Activated T-cell treated with anti-CD3 and anti-CD28 coated beads, Interleukin-2, amount 50 U/mL, for 72 hours (primary cell): ENCODE results near the gene ABCD1. TPM values are rescaled to one million over a fixed set of nuclear protein-coding genes. Genes with fewer than 3 reads are reported as not detected.
A peak's percentile ranks its signal among the peaks of the same experiment; 100 is the strongest.

Source experiments
- ATAC-seq, 2 donors: fragments of 150-1000 bp; cut with Tn5 transposase; replicated peaks in 1 of 2; 2 replicates each; pipeline ENCODE4 v1.10.0; 2021; ENCODE audit warnings: moderate library complexity in 2 of 2, mild to moderate bottlenecking in 1 of 2
- DNase-seq, 2 donors: peaks; one replicate each; pipeline ENCODE4 v3.0.0; 2021 to 2022; ENCODE audit warnings: mixed read lengths in 1 of 2
- H3K27ac Mint-ChIP-seq: one replicate; pipeline ENCODE4 v1.8.0; 2022; ENCODE audit warnings: mild to moderate bottlenecking, moderate library complexity, mixed read lengths
- H3K27me3 Mint-ChIP-seq: one replicate; pipeline ENCODE4 v1.8.0; 2022; ENCODE audit warnings: low read depth, mixed read lengths
- H3K36me3 Mint-ChIP-seq, 2 donors: one replicate each; pipeline ENCODE4 v1.8.0; 2022; ENCODE audit warnings: mixed read lengths in 2 of 2, mild to moderate bottlenecking in 1 of 2; ENCODE audit not compliant: insufficient read depth in 2 of 2
- H3K4me1 Mint-ChIP-seq: one replicate; pipeline ENCODE4 v1.8.0; 2022; ENCODE audit warnings: low read depth, mixed read lengths
- H3K4me3 Mint-ChIP-seq, 2 donors: one replicate each; pipeline ENCODE4 v1.8.0; 2022; ENCODE audit warnings: mild to moderate bottlenecking in 2 of 2, mixed read lengths in 2 of 2, moderate library complexity in 2 of 2
- H3K9me3 Mint-ChIP-seq, 2 donors: one replicate each; pipeline ENCODE4 v1.8.0; 2022; ENCODE audit warnings: mixed read lengths in 2 of 2
- total RNA-seq, 2 donors: library from RNA; stranded (reverse); gene quantifications; one replicate each; pipeline ENCODE4 v1.2.3, GENCODE V29; 2022

The ABCD1 gene
- total RNA-seq, 2 donors from 2014 or later = 8.0 to 8.3 TPM

DNA sequence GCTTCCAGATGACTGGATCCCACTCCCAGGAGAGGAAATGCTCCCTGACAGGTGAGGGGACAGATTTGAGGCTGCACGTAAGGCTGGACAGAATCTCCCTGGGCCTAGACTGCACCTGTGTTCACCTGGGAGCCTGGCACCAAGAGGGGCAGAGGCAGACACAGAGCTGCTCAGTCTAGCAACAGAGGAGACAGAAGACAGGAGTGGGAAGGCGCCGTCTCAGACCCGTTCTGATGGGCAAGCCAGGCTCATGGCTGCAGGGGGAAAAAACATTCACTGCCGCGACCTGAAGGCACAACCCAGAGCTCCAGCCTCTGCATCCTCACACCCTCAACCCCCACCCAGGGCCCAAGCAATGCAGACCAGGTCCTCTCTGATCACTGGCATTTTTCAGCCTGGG is 17.2 kb upstream of the ABCD1 start:
- Mint-ChIP-seq H3K27ac (no peak overlapping the region), H3K36me3 (peaks cover 0 to 5% of the 10 kb centered on the region in 2 donors), H3K4me1 (peaks cover 4% of the 10 kb centered on the region), H3K4me3 (no peak overlapping the region), H3K27me3 (peaks cover 9% of the 10 kb centered on the region), H3K9me3 (no peaks in the 10 kb centered on the region)
- no peak for DNase-seq
- no peak for ATAC-seq

DNA sequence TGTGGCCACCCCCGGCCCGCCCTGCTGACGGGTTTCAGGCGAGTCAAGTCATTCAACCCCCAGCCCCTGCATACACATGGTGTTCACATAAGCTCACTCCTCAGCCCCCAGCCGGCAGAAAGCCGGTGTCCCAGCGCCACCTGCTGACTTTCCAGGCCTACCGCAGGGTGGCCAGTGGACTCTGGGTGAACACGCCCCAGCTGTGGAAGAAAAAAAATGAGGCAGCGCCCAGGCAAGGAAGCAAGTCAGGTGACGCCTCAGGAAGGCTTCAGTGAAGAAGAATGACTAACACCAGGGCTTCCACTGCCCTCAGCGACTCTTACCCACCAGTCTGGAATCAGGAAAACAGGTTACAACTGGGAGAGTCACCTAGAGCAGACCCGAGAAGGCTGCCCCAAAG is 16.2 kb upstream of the ABCD1 start:
- DNase-seq (peak; percentile 45 to 46), ATAC-seq (peak; percentile 65 to 69)
- no peak overlapping the region for H3K4me3 Mint-ChIP-seq
- no peak overlapping the region for H3K27ac Mint-ChIP-seq
- peaks cover 4% of the 10 kb centered on the region for H3K4me1 Mint-ChIP-seq
- peaks cover under 1 to 5% of the 10 kb centered on the region in 2 donors for H3K36me3 Mint-ChIP-seq
- peaks cover 13% of the 10 kb centered on the region for H3K27me3 Mint-ChIP-seq
- H3K9me3 Mint-ChIP-seq = no peaks in the 10 kb centered on the region

GRCh38 chrX:153709726-153710674 is 14.7 kb upstream of the ABCD1 start:
- no peak for DNase-seq
- H3K27ac Mint-ChIP-seq = no peak overlapping the region
- H3K36me3 Mint-ChIP-seq = peaks cover 3 to 5% of the 10 kb centered on the region in 2 donors
- H3K9me3 Mint-ChIP-seq = no peaks in the 10 kb centered on the region
- no peak overlapping the region for H3K4me3 Mint-ChIP-seq
- H3K27me3 Mint-ChIP-seq = peaks cover 15% of the 10 kb centered on the region
- peaks cover 4% of the 10 kb centered on the region for H3K4me1 Mint-ChIP-seq
- no peak for ATAC-seq

- no peak for ATAC-seq
- DNase-seq = no peak
- H3K4me1 Mint-ChIP-seq = peaks cover under 1% of the 10 kb centered on the region
- peaks cover 12% of the 10 kb centered on the region for H3K27me3 Mint-ChIP-seq
- peak overlapping the region; percentile 15 for H3K27ac Mint-ChIP-seq
- no peaks in the 10 kb centered on the region for H3K9me3 Mint-ChIP-seq
- H3K36me3 Mint-ChIP-seq = peaks cover 3 to 15% of the 10 kb centered on the region in 2 donors
- no peak overlapping the region for H3K4me3 Mint-ChIP-seq
Observed at GRCh38 chrX:153714256-153714655, 10.4 kb upstream of the ABCD1 start.

DNA sequence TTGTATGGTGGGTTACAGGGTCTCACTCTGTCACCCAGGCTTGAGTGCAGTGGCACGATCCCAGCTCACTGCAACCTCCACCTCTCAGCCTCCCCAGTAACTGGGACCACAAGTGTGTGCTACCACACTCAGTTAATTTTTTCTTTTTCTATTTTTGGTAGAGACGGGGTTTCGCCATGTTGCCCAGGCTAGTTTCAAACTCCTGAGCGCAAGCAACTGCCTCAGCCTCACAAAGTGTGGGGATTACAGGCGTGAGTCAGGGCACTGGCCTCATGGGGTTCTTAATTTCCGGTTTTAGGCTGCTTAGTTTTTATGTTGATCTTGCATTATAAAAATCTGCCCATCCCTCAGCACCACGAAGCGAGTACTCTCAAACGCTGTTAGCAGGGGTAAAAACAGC is 7.2 kb upstream of the ABCD1 start:
- ATAC-seq (no peak), DNase-seq (no peak)
- Mint-ChIP-seq H3K36me3 (peaks cover 3 to 10% of the 10 kb centered on the region in 2 donors), H3K27me3 (peaks cover 12% of the 10 kb centered on the region), H3K4me3 (no peak overlapping the region), H3K4me1 (peaks cover 11% of the 10 kb centered on the region), H3K9me3 (no peaks in the 10 kb centered on the region), H3K27ac (no peak overlapping the region)

DNA sequence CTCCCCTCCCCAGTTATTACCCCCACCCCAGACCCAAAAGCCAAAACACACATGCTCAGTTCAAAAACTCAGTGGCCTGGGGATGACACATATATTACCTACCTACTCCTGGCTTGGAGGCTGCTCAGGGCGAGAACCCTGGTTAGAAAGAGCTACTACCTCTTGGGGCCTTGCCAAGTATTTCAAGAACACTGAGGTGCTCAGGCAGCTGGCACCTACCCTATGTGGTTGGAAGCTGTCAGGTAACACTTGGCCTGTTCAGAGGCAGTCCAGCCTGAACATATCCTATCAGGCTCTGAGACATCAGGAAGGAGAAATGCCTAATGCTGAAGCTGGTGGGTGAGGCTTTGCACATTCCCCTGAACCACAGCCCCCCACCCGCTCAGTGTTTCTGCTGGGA is 5.4 kb upstream of the ABCD1 start:
- ATAC-seq (no peak), DNase-seq (no peak)
- no peak overlapping the region for H3K27ac Mint-ChIP-seq
- no peak overlapping the region for H3K4me3 Mint-ChIP-seq
- no peaks in the 10 kb centered on the region for H3K9me3 Mint-ChIP-seq
- peaks cover 16% of the 10 kb centered on the region for H3K4me1 Mint-ChIP-seq
- peaks cover 0 to 12% of the 10 kb centered on the region in 2 donors for H3K36me3 Mint-ChIP-seq
- peaks cover 6% of the 10 kb centered on the region for H3K27me3 Mint-ChIP-seq

DNA sequence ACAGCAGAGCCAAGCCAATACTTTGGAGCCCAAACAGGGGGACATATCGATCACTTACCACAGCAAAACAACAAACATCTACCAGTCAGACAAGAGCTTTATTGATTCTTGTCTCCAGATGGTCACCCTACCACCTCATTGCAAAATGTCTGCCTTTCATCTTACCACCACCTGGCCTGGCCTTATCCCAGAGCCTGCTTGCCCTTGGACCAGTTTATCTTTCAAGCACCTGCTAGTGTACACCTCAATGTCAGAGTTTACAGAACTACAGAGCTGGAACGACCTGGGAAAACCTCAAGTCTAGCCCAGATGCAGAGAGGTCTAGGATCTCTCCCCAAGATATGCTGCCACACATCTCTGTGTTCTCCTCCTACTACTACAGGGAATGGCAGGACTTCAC is 5.0 kb upstream of the ABCD1 start:
- Mint-ChIP-seq H3K27me3 (peaks cover 6% of the 10 kb centered on the region), H3K27ac (no peak overlapping the region)
- no peak for ATAC-seq

DNA sequence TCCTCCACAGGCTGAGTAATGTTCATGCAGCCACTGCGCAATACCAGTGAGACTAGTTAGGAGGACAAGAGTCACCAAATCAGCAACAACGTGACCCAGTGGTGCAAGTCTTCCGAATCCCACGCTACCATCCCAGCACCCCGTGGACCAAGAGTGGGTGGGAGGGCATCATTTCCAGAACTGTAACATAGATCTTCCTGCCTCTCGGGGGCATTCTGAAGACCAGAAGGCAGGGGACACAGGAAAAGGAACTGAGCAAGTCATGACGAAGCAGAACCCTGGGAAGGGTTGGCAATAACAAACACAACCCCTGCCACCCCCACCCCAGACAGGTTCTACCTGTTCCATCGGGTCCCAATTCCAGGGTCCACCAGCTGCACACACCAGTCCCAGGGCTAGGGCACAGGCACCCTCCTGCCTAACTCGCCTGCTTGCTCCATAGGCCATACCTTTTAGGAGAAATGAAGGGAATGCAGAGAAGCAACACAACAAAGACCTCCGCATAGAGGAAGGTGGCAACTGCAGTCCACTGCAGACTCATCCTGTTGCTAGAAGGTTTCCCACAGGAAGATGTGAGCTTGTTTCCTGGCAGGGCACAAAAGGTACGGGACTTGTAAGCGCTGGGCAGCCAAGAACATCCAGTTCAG is 1.8 kb upstream of the ABCD1 start:
- H3K27ac Mint-ChIP-seq = peak overlapping the region; percentile 74
- H3K27me3 Mint-ChIP-seq = peaks cover 6% of the 10 kb centered on the region
- peak overlapping the region; percentile 88 to 89 for H3K4me3 Mint-ChIP-seq
- H3K36me3 Mint-ChIP-seq = peaks cover 0 to 7% of the 10 kb centered on the region in 2 donors
- DNase-seq = no peak
- ATAC-seq = no peak
- peaks cover 23% of the 10 kb centered on the region for H3K4me1 Mint-ChIP-seq
- no peaks in the 10 kb centered on the region for H3K9me3 Mint-ChIP-seq

More for the DNA sequence above, 5.0 kb upstream of the ABCD1 start:
- Mint-ChIP-seq H3K36me3 (peaks cover 0 to 12% of the 10 kb centered on the region in 2 donors), H3K4me3 (no peak overlapping the region), H3K4me1 (peaks cover 16% of the 10 kb centered on the region), H3K9me3 (no peaks in the 10 kb centered on the region)
- DNase-seq = no peak

- Mint-ChIP-seq H3K27ac (peak overlapping the region; percentile 72), H3K4me3 (peak overlapping the region; percentile 88 to 89), H3K4me1 (peaks cover 23% of the 10 kb centered on the region), H3K9me3 (no peaks in the 10 kb centered on the region), H3K36me3 (peaks cover 0 to 6% of the 10 kb centered on the region in 2 donors), H3K27me3 (peaks cover 5% of the 10 kb centered on the region)
- DNase-seq (peak; percentile 66 to 69), ATAC-seq (peak; percentile 49 to 61)
Observed at GRCh38 chrX:153723351-153724251, 1.1 kb upstream of the ABCD1 start.

DNA sequence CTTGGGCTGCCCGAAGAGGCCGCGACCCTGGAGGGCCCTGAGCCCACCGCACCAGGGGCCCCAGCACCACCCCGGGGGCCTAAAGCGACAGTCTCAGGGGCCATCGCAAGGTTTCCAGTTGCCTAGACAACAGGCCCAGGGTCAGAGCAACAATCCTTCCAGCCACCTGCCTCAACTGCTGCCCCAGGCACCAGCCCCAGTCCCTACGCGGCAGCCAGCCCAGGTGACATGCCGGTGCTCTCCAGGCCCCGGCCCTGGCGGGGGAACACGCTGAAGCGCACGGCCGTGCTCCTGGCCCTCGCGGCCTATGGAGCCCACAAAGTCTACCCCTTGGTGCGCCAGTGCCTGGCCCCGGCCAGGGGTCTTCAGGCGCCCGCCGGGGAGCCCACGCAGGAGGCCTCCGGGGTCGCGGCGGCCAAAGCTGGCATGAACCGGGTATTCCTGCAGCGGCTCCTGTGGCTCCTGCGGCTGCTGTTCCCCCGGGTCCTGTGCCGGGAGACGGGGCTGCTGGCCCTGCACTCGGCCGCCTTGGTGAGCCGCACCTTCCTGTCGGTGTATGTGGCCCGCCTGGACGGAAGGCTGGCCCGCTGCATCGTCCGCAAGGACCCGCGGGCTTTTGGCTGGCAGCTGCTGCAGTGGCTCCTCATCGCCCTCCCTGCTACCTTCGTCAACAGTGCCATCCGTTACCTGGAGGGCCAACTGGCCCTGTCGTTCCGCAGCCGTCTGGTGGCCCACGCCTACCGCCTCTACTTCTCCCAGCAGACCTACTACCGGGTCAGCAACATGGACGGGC is 579 bp downstream of the ABCD1 start:
- no peaks in the 10 kb centered on the region for H3K9me3 Mint-ChIP-seq
- H3K36me3 Mint-ChIP-seq = peaks cover 0 to 2% of the 10 kb centered on the region in 2 donors
- H3K27me3 Mint-ChIP-seq = peaks cover 5% of the 10 kb centered on the region
- H3K27ac Mint-ChIP-seq = peak overlapping the region; percentile 33
- ATAC-seq = no peak
- DNase-seq = peak; percentile 14 to 22
- peak overlapping the region; percentile 65 to 73 for H3K4me3 Mint-ChIP-seq
- peaks cover 19% of the 10 kb centered on the region for H3K4me1 Mint-ChIP-seq

DNA sequence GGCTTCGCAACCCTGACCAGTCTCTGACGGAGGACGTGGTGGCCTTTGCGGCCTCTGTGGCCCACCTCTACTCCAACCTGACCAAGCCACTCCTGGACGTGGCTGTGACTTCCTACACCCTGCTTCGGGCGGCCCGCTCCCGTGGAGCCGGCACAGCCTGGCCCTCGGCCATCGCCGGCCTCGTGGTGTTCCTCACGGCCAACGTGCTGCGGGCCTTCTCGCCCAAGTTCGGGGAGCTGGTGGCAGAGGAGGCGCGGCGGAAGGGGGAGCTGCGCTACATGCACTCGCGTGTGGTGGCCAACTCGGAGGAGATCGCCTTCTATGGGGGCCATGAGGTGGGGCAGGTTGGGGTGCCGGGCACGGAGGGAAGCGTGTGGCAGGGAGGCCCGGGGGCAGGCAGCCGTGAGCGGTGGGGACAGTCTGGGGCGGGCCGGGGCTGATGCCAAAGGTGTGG is 1.2 kb downstream of the ABCD1 start:
- Mint-ChIP-seq H3K4me1 (peaks cover 23% of the 10 kb centered on the region), H3K27ac (peak overlapping the region; percentile 33), H3K27me3 (peaks cover 5% of the 10 kb centered on the region), H3K36me3 (peaks cover 0 to 2% of the 10 kb centered on the region in 2 donors), H3K4me3 (peak overlapping the region; percentile 65 to 73), H3K9me3 (no peaks in the 10 kb centered on the region)
- DNase-seq (no peak), ATAC-seq (no peak)
